DMS79 treated with DMSO at 0.1 percent for 48 hours (cell line): Measurements from ENCODE around the gene CMYA5.

ENCODE experiments used
- DNase-seq: peaks from one replicate; lab custom pipeline; 2025; lab: John Stamatoyannopoulos, UW

Gene CMYA5

DNA sequence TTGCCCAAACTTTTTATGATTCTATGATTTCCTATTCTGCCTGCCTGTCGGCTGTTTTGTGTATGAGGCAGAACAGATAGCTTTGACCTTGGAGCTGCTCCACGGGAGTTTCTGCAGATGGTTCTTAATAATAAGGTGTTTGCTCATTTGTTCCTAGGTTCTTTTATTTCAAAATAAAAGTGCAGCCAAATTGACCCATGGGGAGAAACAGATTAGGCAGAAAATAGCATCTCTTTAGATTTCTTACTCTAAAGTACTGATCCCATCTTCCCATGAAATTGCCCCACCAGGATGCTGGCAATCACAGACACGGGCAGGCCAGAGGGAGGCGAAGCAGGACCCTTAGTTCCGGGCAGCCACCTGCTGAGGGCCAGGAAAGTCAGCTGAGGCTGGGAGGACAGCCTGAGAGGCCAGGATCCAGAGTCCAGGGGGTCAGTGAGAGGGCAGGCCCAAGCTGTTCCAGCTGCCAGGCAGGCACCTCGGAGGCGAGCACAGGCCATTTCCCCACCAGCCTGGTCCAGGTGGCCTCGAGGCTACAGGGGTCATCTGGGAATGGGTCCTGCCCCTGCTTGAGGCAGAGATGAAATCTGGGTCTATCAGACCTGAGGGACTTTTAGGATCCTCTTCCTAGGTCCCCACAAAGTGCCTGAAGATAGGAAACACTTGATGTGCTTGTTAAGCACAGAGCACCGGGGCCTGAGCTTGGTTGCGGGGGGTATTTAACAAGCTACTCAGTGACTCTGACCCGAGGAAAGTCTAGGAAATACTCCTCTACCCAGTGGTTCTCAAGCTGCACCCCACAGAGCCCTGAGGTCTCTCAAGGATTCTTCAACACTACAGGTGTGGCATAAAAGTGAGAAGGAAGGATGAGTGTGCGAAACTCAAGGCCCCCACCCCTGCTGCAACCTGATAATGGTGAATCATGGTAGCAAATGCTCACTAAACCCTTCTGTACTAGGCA is 145.4 kb downstream of the CMYA5 start:
- no peak for DNase-seq

DNA sequence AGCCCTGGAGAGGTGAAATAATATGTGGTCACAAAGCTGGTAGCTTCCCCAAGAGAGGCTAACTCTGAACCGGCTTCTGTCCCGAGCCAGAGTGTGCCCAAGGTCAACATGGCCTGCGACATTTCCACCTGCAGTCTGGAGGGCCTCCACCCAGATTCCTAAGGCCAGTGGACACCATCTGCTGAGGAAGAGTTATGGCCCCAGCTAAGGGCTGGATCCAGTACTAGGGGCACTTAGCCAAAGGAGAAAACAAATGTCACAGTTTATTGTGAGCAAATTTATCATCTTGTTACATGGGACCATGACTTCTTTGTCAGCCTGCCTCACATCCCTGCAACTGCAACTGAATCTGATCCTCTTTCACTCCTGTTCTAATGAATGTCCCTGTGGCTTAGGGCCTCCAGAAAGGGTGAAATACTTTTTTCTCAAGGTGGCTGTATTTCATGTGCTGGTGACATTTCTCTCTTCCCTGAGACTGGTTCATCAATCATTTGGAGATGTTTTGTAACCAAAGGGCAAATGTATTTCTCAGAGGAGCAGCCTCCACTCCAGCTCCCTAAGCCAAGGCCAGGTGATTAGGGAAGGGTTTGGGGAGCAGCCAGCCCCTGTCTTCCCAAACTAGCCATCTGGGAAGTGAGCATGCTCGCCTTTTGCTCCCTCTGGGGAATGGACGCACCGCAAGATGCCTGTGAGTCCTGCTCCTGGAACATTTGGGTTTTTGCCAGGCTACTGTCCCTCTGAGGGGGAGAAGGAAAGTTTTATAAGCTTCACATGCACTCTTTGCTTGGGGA is 148.3 kb downstream of the CMYA5 start:
- DNase-seq: no peak

- peak; percentile 42 for DNase-seq
Observed at GRCh38 chr5:79840084-79840990, 150.7 kb downstream of the CMYA5 start.

- no peak for DNase-seq
Observed at GRCh38 chr5:79841172-79841571, 151.5 kb downstream of the CMYA5 start.

DNA sequence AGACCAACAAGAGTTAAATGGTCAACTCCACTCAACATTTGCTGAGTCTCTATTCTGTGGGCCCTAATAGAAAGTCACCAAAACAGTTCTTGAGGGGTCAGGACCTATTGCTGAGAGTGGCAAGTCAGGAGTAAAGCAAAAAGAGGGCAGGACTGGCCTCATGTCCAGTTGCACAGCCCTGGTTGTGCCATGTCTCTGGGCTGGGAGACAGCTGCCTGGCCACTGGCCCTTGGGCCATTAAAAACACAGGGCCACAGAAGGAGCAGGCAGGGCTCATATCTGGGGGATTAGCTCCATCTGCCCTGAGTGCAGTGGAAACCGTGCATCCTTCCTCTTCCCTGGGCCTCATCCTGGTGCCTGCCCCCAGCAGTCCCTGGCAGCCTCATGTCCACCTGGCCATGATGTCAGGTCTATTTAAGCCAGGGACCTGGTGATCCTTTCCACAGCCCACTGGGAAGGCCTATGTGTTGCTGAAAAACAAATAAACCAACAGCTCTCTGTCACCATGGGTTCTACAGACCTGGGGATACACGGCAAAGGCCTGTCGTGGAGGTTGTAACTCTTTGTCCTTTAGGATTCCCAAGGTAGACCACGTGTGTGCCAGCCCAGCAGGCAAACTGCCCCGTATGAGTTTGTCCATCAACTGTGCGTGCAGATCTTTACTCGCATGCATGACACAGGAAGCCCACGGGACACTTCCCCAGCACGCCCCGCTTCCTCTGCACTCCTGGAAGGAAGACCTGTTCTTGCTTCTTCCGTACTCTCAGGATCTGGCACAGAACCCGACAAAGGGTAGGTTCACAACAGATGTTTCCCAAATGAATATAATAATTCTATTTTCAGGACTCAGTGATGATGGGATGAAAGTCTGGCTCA is 152.6 kb downstream of the CMYA5 start:
- DNase-seq: no peak

DNA sequence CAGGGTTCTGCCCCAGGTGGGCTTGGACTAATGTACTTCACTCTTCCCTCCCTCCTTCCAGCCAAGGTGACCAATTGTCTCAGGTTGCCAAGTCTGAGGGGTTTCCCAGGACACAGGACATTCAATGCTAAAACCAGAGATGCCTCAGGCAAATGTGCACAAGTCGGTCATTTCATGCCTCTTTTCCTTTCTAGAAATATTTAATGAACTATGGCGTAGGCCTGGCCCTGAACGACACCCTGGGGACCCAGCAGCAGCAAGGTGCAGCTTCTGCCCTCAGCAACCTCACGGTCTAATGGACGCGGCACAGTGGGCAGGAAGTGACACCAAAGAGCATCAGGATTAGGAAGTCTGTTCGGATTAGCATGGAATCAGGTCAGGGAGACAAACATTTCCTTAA is 153.4 kb downstream of the CMYA5 start:
- peak; percentile 8 for DNase-seq

DNA sequence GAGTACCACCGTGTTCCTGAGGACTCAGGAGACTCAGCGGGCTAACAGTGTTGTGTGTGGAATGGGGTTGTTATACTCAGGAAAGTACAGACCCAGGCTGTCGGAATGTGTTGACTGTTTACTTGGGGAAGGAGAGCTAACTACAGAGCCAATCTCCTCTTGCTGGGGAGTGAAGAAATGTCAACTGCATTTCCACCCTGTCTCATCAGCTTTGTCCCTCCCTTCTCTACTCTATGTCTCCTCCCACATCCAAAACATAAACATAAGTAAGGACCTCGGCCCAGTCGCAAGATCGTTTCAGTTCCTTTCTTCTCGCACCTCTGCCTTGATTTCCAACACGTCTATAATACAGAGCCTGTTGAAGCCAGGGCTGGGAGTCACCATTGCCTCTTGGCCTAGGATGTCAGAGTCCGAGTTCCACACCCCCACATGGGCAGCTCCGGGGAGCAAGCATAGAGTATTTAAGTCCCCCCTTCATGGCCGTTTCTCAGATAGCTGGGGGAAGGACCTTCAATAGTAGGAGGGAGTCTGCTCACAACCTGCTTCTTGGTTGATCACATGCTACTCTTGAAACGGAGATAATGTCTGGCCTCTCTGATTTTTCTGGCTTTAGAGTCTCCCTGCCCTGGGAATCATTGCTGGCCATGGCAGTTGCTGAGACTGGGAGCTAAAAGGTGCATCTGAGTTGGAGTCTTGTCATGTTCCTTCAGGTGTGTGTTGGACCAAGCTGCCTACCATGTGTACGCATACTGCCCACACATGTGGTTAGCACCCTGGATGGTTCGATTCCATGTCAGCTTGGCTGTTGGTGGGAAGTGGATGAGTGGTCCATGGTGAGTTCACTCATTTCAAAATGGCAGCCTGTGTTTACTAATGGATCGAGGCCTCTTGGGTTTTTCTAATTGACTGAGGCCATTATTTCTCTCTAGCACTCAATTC is 154.1 kb downstream of the CMYA5 start:
- no peak for DNase-seq

GRCh38 chr5:79844571-79844970 is 154.9 kb downstream of the CMYA5 start:
- no peak for DNase-seq

GRCh38 chr5:79845448-79846197 is 156.0 kb downstream of the CMYA5 start:
- no peak for DNase-seq

- DNase-seq: no peak
Observed at GRCh38 chr5:79846198-79846521, 156.5 kb downstream of the CMYA5 start.

DNA sequence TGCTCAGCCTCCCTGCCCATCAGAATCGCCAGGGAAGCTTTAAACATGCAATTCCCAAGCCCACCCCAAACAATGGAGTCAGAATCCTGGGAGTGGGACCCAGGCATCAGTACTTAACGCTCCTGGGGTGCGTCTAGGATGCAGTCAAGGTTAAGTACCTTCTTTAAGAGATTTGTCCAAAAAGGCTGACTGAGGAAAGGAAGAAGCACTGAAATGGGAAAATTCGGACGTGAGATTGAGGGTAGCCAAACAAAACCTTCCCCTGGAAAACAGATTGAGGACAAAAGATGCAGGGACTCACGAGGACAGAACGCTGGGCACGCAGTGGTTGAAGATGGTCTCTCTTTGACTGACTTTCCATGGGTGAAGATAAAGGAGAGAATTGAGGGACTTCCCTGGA is 157.9 kb downstream of the CMYA5 start:
- no peak for DNase-seq

GRCh38 chr5:79849061-79849460 is 159.4 kb downstream of the CMYA5 start:
- no peak for DNase-seq
